HEK293T (cell line): ENCODE data around the gene THAP3.

Source experiments
- ARNT ChIP-seq: fragments of 450-650 bp; IDR thresholded peaks from 2 replicates; pipeline ENCODE4 v1.6.1; 2017; ENCODE audit warnings: mild to moderate bottlenecking
- BHLHE40 ChIP-seq: fragments of 450-650 bp; IDR thresholded peaks from 2 replicates; pipeline ENCODE4 v1.6.1; 2016; ENCODE audit warnings: mild to moderate bottlenecking, moderate library complexity, borderline replicate concordance
- FOXA1 ChIP-seq: fragments of 450-650 bp; IDR thresholded peaks from 2 replicates; pipeline ENCODE4 v1.6.1; 2016; ENCODE audit warnings: mild to moderate bottlenecking
- FOXK2 ChIP-seq: fragments of 450-650 bp; IDR thresholded peaks from 2 replicates; pipeline ENCODE4 v1.6.1; 2016; ENCODE audit warnings: mild to moderate bottlenecking
- FOXM1 ChIP-seq: fragments of 450-650 bp; IDR thresholded peaks from 2 replicates; pipeline ENCODE4 v1.6.1; 2017; ENCODE audit warnings: mild to moderate bottlenecking, borderline replicate concordance
- HDGF ChIP-seq: fragments of 450-650 bp; IDR thresholded peaks from 2 replicates; pipeline ENCODE4 v1.6.1; 2017; ENCODE audit warnings: antibody characterized with exemption, borderline replicate concordance
- NFRKB ChIP-seq: fragments of 450-650 bp; IDR thresholded peaks from 2 replicates; pipeline ENCODE4 v1.6.1; 2016; ENCODE audit warnings: mild to moderate bottlenecking, moderate library complexity
- PKNOX1 ChIP-seq: fragments of 450-650 bp; IDR thresholded peaks from 2 replicates; pipeline ENCODE4 v1.6.1; 2016
- SP1 ChIP-seq: fragments of 450-650 bp; IDR thresholded peaks from 2 replicates; pipeline ENCODE4 v1.6.1; 2017
- SUZ12 ChIP-seq: fragments of 450-650 bp; IDR thresholded peaks from 2 replicates; pipeline ENCODE4 v1.6.1; 2016; ENCODE audit warnings: mild to moderate bottlenecking

DNA sequence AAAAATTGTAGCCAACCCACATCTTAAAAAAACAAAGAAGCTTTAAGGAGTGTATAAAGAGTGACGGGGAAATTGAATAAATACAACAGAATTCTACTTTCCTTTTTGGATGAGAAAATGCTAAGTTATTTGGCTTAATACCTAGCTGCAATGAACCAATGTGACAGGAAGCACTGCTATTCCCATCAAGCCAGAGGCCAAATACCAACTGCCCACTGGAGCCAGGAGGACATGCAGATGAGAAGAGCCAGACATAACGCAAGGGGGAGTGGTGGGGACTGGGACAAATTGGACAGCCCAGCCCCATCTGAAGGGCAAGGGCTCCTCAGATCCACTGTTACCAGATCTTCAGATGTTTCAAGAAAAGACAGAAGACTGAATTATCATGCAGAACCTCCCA is 51.3 kb downstream of the THAP3 start:
- TF ChIP-seq SP1 (no peak), SUZ12 (no peak), NFRKB (no peak), FOXA1 (no peak), PKNOX1 (no peak), HDGF (no peak), ARNT (no peak), BHLHE40 (no peak), FOXM1 (no peak), FOXK2 (no peak)
